Pons (tissue), 1 donor: ENCODE data around the gene MPDZ.
"Not testable (repeated sequence)": the region's sequence is repeated elsewhere in the genome, so short reads cannot be mapped to it uniquely, and the experiment has no call there.

Source experiments
- DNase-seq: peaks from one replicate; pipeline ENCODE4 v3.0.0-alpha.2; 2016; ENCODE audit warnings: low spot score

Gene MPDZ

DNA sequence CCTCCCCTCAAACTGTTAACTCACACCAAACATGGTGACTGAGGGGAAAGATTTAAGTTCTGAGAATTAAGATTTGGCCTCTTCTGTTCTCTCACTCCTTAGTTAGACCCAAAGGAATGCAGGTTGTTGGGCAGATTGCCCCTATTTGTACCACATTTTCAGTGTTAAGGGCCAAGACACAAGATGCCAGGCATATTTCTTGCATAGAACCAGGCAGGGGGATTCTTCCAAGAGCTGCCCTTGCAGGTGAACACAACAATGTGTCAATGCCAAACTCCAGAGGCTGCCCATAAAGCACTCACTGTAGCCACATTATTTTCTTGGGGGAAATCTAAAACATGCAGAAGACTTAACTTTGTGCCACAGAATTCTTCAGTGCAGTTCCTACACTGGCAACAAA lies 14.7 kb downstream of the MPDZ start:
- DNase-seq, result no peak

DNA sequence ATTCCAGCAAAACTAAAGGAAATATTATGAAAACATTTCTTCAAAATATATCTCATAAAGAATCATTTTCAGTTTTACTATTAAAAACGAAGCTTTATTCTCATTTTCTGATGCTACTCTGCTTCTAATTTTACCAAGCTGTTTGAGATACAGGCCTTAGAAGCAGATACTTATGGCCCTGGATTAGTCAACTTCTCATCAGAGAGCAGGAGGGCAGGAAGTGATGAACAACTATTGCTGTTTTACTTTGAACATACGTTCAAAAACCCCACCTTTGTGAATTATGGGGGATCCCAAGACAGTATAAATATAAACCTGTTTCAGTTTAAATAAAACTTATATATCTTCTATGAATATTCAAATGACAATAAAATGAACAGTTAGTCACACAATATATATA lies 16.0 kb downstream of the MPDZ start:
- no peak for DNase-seq

DNA sequence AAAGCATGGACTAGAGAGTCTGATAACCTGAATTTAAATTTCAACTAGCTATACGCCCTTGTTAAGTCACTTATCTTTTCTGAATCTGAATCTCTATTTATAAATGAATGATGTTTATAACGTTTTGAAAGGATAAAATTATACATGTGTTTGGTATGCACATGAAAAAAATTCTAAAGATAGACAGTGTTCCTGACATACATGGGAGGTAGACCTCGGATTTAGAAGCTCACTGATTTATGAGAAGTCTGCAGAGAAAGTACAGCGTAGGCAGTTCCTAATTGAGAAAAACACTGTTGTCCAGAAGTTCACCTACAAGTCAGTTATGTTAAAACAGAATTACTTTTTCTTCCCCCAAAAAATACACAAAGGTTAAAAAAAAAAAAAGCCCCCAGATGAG lies 26.6 kb downstream of the MPDZ start:
- DNase-seq, result no peak

DNA sequence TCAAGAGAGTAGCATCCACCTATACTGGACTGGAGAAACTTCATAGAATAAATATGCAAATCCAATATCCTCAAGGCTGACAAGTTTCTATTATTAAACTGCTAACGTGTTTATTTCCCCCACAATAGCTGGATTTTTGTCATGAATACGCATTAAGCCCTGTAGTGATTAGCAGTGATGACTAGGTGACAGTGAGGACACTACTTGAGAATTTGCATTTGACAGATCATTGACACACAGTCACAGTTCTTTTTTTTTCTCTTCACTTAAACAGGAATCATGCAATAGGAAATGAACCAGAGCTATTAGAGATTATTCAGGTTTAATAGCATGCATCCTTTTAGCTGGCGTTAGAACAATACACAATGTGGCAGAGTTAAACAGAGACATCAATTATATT lies 35.3 kb downstream of the MPDZ start:
- no peak for DNase-seq

DNA sequence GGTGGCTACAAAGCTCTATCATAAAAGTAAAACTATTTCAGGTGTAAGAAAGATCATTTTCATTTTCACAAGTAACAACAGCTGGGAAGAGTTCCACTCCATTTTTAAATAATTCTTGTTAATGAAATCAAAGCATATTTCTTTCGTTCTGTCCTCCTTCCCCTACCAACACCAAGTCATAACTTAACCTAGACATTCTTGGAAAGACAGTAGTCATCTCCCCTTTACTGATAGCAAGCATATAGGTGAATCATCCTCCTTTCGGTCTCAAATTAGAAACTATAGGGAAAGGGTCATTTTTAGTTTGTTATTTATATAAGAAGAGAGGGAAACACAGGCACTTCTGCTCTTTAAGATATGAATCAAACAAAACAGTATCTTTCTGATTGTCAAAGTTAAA lies 38.2 kb downstream of the MPDZ start:
- DNase-seq, result no peak

DNA sequence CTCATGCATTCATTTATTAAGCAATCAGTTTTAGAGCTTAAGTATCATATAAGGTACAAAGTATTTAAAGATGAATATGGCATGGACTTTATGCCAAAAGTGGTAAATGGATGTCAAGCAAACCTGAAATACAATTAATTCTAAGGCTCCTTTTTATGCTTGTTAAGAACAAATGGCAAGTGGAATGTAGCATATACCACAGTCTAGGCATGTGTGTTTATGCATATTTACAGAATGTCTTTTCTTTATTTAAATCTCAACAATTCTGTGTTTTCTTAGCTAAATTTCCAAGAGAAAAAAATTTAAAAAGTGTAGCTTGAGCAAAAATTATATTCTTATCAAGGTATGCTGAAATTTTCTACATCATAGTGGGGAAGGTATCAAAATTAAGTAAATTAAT lies 39.8 kb downstream of the MPDZ start:
- no peak for DNase-seq

DNA sequence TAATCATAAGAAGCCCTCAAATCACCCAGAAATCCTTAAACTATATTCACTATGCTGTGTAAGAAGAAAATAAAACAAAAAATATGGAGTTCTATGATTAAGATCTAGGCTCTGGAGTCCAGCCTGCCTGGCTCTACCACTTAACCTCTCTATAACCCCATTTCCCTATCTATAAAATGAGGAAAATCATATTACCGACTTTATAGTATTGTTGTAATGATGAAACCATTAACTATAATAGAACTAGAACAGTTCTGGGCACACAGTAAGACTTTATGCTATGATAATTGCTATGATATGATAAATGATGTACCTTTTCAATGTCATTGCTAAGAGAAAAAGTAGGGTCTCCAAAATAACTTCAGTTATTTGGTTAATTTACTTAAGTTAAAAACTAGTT lies 40.3 kb downstream of the MPDZ start:
- no peak for DNase-seq

DNA sequence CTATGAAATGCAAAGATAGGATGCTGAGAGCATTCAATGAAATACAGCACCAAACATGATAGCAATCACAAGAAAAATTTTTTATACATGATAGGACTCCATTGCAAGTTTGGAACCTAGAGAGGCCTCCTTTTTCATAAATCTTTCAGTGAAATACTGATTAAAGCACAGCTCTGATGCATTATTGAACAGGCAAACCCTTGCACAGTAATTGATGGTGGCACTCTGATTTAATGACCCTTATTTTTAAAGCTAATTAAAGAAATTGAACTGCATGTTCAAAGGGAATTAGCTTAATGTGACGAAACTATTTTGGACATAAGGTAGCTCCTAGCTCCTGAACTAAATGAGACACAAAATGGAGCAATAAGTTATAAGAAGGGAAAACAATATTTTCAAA lies 44.6 kb downstream of the MPDZ start:
- DNase-seq, result no peak

DNA sequence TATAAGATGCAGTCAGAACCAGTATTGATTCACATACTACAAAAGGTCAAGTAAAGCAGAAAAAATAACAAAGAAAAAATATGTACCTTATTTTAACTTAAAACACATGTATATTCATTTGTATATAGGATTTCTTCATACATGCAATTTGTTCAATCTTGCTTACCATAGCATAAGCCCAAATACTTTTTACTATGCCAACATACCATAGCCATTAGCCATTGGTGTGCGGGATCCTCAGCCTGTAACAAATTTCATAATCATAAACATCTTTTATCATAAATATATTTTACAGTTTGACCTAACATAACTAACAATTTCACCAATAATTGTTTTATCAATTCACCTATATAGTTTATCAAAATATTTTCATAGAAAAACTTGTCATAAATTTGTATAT lies 51.1 kb downstream of the MPDZ start:
- no peak for DNase-seq

DNA sequence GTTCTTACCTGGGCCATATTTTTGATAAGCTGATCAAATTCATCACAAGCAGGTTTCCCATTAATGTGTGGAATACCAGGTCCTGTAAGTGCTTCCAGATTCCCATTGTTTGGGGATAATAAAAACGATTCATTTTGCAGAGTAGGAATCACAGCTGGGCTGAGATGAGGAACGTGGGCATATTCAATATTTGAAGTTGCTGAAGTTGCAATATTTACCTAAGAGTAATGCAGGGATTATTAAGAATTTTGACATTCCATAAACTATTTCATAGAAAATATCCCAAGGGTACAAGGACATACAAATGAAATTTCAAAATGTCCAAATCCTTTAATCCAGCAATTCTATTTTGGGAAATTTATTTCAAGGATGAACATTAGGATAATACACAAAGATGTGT lies 55.1 kb downstream of the MPDZ start:
- DNase-seq, result no peak

DNA sequence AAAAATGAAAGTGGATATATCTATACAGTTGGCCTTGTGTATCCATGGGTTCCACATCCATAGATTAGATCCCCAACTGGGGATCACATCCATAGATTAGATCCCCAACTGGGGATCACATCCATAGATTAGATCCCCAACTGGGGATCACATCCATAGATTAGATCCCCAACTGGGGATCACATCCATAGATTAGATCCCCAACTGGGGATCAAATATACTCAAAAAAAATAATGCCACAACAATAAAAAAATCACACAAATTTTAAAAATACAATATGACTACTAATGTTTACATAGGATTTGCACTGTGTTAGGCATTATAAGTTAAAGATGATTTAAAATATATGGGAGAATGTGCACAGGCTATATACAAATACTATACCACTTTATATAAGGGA lies 56.8 kb downstream of the MPDZ start:
- DNase-seq, result not testable (repeated sequence)

DNA sequence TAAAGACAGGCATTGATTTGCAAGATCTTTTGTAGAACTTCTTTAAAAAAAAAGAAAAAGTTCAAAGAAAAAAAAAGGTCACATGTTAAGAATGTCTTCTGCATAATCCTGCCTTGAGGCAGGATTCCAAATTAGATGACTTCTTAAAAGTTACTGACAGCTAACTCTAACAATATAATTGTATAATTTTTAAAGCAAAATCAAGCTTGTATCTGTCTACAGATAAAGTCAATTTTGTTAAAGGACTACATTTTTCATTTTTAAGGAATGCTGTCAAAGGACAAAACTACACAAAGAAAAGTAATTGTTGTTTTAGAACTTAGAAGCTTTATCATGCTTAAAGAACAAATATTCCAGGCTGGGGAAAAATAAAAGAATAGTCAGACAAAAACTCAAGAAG lies 57.8 kb downstream of the MPDZ start:
- DNase-seq, result no peak

DNA sequence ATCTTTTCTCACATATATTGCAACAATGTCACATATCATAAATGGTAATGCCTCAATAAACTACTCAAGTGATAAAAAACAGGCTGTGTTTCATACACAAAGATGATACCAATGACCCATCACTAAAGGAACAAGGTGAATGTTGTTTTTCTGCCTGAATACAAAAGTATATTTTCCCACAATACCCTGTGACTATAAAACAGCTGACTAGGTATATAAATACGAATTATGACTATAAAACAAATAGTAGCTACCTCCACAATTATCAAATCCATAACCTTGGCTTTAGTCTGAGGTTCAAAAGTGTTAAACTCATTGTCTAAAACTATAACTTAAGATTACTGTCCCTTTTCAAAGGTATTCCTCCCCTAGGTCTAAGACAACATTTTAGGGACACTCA lies 58.7 kb downstream of the MPDZ start:
- no peak for DNase-seq

DNA sequence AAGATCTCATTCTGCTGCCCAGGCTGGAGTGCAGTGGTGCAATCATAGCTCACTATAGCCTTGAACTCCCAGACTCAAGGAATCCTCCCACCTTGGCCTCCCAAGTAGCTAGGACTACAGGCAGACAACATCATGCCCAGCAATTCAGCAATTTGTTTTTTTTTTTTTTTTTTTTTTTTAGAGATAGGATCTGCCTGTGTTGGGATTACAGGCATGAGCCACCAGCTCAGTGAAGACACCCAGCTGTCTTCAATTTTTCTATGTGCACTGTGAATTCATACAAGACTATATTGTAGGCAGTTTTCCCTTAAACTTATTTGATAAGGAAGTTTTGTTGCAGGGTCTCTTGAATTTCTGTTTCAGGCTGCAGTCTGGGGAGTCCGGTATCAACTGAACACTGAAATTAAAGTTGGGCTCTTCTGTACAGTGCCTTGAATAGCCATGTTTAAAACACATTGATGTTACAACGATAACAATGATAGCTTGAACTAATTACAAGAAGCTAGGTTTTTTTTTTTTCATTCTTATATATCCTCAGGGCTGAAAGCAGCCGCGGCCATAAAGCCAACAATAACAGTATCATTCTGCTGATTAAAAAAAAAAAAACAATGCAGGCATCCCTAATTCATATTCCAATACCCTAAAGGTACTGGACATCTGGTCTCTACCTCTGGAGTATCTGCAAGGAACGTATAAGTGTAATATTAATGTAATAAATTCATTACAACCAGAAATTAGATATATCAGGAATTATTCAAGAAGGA lies 63.5 kb downstream of the MPDZ start:
- no peak for DNase-seq

DNA sequence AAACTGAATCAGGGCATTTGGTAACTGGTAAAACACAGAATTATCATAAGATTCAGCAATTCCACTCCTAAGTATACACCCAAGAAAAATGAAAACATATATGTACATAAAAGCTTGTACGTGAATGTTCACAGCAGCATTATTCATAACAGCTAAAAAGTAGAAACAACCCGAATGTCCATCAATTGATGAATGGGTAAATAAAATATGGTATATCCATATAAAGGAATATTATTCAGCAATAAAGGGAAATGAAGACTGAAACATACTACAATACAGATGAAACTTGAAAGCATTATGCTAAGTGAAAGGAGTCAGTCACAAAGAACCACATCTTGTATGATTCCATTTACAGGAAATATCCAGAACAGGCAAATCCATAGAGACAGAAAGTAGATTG lies 65.5 kb downstream of the MPDZ start:
- no peak for DNase-seq

DNA sequence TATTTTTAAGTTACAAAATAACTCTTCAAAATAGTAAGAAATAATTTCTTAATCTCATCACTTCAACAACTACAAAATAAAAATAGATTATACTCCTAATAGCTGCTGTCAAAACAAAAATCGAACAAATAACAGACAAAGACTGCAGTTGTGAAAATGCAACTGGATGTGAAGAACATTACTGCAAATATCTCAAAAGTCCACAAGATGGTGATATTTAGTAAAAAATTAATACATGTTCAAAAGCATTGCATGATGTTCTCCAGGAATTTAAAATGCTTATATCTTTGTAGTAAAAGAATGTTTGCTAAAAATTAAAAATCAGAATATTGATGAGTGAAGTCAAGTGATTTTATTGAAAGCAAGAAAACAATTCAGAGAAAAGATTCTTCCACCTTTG lies 66.2 kb downstream of the MPDZ start:
- DNase-seq, result peak; percentile 32

DNA sequence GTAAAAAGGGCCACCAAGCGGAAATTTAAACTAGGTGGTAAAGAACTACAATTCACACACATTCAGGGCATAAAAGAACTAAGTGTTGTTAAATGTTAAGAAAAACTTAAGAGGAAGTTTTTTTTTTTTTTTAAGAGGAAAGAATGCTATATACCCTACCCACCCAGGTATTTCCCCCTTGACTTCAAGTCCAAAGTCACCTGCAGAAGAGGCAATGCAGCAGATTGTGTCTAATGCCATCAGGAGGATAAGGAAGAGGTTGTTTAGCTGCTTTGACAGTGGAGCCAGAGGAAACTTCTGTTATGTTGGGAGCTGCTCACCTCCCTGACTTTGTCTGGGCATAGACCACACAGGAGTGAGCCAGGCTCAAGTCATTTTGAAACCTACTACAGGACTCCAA lies 69.2 kb downstream of the MPDZ start:
- no peak for DNase-seq

DNA sequence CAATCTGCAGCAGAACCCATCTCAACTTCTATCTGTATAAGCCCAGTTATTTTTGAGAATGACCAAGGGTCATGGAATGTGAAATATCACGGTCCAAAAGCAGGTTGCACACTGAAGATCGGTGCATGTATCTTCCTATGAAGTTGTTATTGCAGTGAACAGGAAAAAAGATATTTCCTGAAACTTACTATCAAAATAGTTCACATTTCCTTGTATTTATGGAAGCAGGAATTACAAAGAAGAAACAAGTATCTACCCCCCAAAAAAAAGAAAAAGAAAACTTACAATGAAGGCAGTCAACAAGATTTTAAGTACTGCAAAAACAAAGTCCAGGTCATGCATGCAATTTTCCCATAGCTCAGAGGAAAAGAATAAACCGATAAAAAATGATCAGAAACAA lies 70.0 kb downstream of the MPDZ start:
- DNase-seq, result no peak

DNA sequence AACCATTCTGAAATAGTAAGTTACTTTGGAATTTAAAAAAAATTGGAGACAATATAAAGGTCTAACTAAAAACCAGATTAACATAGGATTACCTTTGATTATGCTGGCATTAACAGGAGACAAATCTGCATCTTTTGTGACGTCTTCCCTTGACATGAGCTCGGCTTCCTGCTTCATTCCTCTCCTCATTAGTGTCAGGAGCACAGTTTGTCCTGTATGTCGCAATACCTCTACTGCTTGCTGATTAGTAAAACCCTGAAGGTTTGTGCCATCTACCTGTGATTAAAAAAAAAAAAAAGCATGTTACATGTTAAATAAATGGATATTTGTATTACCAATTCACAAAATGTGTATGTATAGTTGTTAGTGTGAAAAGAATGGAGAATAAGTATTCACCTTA lies 73.7 kb downstream of the MPDZ start:
- no peak for DNase-seq

DNA sequence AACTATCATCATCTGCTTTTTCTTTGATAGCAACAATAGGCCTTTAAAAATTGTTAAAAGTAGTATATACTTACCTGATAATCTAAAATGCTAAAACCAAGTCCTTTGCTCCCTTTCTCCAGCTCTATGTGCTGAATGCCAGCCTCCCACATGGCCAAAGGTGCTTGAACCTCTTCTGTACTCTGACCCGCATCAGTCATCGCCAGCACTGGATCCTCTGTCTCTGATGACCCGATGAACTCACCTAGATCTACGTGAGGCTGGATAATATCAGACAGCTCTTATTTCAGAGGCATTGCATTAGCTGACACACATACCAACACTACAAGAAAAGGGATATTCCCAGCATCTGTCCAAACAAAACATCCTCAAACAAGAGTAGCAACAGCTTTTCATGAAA lies 89.5 kb downstream of the MPDZ start:
- DNase-seq, result no peak

DNA sequence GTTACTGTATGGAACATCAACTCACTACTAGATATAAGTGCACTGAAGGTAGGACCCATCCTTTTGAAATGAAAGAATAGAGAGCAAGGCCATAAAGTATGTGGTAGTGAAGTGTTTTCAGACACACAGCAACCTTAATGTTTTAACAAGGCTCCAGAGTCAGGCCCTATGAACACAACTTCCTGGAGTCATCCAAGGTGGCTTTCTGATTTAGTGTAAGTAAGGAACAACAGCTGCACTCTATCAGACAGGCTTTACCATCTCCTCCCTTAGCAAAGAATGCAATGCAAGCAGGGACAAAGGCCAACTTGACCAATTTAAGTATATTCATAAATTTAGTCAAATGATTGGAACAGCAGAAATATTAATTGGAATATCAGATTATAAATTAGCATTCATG lies 90.1 kb downstream of the MPDZ start:
- DNase-seq, result no peak

DNA sequence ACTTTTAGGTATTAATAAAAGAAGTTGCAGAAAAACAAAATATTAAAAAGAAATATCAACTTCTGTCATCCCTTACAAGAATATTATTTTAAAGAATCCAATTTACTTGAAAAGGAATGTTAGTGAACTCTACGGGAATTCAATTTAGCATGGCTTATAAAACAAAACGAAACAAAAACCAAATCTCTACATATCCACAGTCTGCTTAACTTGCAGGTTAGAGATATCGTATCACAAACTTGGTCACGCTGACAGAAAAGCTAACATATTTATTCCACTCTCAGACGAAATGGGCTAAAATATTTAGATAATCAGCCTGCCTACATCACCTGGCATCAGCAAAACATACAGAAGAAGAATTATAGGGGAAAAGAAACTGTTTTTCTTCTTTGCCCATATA lies 92.7 kb downstream of the MPDZ start:
- no peak for DNase-seq

DNA sequence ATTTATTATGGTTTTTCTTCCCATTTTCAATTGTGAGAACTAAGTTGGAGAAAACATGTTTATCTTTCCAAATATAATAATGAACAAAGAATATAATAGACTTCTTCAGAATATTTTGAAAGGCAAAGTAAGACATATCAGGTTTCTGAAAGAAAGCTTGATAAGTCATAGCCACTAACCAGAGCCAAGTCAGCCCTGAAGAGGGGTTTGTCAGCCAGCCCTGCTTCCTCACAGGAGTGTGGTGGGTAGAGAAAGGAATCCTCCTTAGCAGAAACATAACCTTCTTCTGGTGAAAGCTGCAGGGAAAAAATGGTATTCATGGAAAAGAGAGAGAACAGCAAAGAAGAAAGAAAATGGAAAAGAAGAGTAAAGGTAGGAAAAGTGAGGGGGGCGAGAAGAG lies 93.4 kb downstream of the MPDZ start:
- DNase-seq, result no peak

DNA sequence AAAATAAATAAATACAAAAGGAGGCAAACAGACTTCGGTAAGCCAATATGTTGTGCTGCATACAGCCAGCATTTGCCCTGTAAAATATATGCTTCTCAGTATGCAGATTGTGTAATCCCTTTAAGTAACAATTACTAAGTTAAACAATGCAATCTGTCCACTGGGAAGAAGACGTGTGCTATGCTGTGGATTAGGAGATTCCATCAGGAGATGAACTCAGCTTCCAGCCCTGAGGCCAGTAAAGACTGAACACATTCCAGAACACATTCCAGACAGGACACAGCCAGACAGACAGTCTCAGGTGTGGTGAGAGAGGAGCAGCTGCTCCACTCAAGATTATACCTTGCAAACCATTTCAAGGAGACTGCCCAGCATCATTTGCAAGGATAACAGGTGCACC lies 97.8 kb downstream of the MPDZ start:
- DNase-seq, result no peak

DNA sequence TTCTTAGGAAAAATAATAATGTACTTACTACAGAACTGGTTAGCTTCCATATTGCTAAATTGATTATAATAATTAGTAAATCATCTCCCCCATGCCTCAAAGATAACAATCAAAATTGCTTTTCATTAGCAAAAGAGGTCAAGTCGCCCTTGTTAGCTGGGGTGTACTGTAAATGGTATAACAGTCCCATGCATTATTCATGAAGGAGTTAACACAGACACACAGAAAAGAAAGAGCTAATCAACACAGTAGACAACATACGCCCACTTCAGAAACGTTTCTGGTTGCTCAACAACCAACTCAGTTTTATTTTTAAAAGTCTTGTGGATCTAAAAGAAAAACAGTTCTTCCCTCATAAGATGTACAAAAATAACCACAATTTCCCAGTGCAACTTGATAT lies 100.2 kb downstream of the MPDZ start:
- no peak for DNase-seq
